Fibroblast of skin of right quadriceps (primary cell): ENCODE results near the gene MAFF.
"Not testable (repeated sequence)": the region's sequence is repeated elsewhere in the genome, so short reads cannot be mapped to it uniquely, and the experiment has no call there.

Experiments
- DNase-seq: peaks from one replicate; pipeline ENCODE4 v3.0.0-alpha.2; 2013

The MAFF gene

DNA sequence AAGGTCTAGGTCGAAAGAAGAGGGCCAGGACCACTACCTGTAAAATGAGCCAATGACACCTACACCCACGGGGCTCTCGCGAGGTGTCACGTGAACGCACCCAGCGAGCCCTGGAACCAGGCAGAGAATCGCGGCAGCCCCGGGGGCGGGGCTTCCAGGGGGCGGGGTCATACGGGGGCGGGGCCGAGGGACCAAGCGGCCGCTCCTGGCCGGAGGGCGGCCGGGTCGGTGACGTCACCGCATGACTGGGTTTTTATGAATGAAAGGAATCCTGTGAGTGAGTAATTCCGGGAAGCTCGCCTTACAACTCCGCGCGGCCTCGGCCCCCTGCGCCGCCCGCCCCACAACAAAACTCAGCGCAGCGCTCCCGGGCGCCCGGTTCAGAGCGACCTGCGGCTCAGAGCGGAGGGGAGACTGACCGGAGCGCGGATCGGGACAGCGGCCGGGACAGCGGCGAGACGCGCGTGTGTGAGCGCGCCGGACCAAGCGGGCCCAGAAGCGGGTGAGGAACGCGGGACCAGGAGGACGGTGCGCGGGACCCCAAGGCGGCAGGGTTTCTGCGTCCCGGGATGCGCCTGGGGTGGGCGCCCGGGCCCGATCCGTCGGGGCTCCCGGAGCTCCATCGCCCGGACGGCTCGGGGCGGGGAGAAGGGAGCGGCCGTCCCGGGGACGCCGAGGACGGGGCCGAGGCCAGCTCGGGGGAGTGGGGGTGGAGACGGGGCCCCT lies at the start of gene MAFF:
Gene MAFF, plus strand, starts transcription at position 284 of the 726 bp plus-strand sequence. CDS start 11,860 bp downstream, outside the sequence.
- DNase-seq, result peak; percentile 97

DNA sequence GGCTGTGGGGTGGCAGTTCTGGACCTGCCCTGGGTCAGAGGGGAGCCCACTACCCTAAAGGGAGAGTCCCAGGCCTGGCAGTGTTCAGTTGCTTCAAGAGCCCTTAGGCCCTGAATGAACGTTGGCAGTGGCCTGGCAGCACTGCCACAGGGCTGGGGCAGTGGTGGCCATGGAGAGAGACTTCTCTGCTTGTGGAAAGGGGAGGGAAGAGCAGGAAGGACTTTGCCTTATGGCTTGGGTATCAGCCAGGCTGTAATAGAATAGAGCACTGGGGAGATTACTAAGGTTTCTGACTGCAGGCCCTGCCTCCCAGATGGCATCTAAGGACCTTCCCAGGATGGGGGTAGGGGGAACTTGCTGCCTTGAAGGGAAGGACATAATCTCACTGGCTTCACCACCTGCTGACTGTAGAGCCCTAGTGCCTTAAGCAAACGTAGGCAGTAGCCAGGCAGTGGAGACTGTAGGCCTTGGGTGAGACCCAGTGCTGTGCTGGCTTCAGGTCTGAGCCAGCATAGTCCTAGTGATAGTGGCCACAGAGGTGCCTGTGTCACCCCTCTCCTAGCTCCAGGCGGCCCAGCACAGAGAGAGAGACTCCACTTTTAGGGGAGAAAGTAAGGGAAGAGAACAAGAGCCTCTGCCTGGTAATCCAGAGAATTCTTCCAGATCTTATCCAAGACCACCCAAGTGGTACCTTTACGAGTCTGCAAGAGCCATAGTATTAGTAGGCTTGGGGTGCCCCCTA lies 47.8 kb upstream of the MAFF start:
- DNase-seq, result no peak

DNA sequence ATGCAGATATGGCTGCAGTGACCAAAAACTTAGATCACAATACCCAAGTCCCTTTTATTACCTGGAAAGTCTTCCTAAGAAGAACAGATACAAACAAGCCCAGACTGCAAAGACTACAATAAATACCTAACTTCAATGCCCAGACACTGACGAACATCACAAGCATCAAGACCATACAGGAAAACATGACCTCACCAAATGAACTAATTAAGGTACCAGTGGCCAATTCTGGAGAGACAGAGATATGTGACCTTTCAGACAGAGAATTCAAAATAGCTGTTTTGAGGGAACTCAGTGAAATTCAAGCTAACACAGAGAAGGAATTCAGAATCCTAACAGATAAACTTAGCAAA lies 47.3 kb upstream of the MAFF start:
- DNase-seq, result not testable (repeated sequence)

DNA sequence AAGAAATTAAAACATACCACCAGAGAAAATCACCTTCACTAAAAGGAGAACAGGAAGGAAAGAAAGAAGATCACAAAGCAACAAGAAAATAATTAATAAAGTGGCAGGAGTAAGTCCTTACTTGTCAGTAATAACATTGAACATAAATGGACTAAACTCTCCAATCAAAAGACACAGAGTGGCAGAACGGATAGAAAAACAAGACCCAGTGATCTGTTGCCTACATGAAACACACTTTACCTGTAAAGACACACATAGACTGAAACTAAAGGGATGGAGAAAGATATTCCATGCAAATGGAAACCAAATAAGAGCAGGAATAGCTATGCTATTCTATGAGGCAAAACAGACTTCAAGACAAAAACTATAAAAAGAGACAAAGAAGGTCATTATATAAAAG lies 46.1 kb upstream of the MAFF start:
- DNase-seq, result no peak

DNA sequence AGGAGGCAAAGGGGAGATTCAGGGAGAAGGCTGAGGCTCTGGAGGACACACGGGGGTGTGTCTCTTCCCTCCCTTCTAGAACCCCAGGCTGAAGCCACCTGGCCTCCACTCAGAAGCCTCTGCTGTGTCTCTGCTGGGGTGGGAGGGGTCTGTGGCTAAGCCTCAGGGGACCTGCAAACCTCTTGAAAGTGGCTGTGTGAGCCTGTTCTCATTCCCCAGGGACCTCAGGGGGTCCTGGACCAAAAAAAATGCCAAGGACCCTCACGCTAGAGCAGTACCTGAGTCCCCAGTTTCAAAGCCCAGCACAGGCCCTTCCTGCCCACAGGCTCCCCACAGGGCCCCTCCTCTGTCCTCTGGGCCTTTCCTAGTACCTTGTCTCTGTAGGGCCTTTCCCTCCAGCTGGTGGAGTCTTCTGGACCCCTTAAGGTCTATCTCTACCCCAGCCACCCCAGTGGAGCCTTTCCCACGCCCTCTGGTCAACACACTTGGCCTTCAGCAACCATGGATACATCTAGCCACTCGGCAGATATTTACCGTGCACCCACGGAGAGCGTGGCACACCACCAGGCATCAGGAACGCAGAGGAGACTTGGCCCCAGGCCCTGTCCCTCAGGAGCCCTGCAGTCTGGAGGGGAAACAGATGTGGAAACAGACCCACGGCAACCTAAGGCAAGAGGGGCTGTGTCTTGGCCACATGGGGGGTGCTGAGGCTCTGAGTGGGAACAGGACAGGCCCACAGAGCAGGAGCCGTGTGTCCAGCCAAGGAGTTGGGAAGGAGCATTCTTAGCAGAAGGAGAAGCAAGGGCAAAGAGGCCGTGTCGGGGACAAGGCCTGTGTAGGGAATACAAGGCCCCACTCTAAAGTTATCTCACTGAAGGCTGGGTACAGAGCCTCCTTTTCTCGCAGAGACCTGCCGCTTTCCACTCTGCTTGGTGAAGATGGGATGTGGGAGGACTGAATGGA lies 38.6 kb upstream of the MAFF start:
- DNase-seq, result no peak

DNA sequence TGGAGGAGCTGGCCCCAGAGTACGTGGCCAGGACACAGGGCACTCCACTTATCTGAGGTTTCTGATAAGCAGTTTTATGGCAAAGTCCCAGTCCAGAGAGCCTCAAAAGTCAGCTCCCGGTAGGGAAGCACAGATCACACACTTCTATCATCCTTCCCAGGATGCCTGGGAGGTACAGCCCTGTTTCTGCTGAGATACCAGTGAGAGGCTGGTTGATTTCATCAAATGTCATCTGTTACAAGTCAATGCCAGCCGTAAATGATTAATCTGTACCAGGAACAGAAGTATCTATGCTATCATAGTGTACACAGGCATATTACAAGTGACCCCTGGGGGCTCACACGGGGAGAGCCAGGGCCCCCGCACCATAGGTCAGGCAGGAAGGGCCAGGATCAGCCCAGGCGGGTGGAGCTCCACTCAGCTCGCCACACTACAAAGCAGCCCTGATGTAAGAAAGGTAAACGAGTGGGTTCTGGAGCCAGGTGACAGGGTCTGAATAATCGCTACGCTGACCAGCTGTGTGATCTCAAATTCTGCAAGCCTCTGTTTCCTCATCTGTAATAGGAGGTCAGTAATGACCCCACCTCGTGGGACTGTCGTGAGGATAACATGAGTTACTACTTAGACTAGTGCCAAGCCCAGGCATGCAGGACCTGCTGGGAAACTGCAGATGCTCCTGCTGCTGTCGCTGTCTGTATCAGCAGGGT lies 37.8 kb upstream of the MAFF start:
- no peak for DNase-seq

DNA sequence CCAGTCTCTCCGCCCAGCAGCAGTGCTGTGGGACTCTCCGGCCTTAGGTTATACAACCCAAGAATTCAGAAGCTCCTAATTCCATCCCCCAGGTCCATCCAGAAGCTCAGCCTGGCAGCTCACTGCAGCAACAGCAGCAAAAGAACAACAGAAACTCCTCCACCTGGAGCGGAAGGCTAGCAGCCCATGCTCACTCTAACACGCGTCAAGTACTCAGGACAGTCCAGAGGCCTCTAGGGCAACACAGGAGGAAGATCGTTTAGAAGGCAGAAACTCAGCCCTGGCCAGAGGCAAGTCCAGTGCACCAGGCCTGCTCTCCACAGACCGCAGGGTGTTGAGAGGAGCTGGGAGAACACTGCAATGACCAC lies 37.3 kb upstream of the MAFF start:
- DNase-seq, result no peak

DNA sequence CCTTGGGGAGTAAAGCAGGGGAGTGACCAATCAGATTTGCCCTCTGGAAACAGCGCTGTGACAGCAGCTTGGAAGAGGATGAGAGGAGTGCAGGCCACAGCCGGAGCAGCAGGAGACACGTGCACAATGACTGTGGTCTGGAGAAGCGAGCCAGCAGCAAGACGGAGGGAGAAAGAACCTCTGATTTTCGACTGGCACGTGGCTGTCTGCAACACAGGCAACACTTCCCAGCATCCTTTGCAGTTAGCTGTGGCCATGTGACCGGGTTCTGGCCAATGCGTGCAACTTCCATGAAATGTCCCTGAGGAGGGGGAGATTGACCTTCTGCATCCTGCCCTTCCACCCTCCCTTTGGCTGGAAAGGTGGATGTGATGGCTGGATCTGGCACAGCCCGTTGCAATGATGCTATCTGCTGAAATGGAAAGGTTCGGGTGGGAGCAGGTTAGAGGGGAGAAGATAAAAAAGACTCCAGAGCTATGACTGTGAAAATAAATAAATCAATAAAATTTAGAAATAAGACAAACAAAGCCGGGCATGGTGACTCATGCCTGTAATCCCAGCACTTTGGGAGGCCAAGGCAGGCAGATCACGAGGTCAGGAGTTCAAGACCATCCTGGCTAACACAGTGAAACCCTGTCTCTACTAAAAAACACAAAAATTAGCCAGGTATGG lies 35.7 kb upstream of the MAFF start:
- DNase-seq, result no peak

DNA sequence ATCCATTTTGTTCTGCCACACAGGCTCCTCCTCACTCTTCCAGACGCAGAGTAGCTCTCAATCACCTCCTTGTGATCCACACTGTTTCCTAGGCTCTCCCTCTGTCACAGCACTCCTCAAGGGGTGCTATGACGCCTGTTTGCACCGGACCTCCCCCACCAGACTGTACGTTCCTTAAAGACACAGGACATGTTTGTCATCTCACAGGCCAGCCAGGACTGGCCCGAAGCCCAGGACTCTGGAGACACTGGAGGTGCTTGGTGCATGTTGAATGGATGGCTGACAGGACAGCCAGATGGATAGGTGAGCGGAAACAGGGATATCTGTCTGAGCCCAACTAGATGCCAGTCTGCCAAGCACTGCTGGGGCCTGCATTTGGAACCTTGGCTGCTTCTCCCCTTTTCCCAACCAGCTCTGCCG lies 33.8 kb upstream of the MAFF start:
- no peak for DNase-seq

DNA sequence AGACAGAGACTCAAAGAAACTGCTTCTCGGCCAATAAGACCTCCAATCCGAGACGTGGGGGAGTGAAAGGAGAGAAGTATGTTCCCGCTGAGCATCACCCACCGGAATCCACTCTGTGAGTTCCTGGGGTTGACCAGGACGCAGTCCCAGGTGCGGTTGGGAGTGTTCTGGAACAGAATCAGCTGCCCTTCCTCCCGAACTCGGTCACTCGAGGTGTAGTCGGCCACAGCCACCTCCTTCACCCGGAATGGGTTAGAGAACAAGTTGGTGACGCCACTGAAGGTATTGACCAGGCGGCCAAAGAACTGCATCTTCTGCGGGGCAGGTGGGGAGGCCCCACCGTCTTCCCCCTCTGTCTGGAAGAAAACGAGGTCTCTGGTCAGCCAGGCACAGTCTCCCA lies 32.7 kb upstream of the MAFF start:
- DNase-seq, result no peak

DNA sequence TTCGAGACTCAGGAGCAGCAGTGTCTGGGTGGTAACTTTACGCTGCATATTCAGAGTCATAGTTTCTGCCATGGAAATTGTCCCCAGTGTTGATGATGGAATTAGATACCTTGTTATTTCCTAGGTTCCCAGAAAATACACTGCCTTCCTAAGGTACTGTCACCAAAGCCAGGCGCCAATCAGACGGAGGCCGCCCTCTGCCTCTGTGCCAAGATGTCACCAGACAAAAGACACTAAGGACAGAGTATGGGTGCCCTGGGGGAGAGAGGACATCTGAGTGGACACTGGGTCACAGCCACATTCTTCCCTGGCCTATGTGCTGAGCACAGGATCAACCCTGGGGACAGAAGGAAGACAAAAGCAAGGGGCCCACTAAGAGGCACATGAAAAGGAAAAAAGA lies 31.3 kb upstream of the MAFF start:
- DNase-seq, result no peak

DNA sequence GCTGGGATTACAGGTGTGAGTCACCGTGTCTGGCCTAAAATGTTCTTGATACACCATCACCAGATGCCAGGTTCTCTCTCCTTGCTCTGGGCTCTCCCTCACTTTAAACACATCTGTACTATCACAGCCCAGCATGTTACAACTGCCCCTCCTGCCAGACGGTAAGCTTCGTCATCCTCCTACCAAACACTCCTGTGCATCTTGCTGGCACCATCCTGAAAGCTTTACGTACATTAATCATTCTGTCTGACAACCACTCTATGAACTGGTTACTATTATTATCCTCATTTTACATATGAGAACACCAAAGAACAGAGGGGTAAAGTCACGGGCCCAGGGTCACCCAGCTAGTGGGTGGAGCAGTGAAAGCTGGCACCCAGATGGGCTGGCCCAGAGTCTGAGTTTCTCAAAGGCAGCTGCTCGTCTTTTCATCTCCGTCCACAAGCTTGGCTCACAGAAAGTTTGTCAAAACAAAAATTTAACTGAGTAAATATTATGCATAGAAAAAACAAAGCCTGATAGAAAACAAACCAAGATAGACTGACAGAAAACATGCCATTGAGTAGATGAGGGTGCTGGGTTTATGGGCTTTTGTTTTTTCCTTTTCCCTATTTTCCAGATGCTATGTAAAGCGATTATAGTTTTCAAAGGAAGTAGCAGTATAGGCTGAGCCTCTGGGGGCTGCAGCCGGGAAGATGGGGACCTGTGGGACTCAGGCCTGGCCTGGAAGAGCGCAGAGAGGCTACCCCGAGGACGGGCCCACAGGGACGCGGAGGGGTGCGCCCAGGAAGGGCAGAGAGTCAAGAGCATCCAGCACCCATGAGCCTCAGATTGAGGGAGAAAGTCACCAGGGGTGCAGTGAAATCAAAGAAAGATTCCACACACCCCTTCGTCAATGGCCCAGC lies 29.6 kb upstream of the MAFF start:
- DNase-seq, result no peak

DNA sequence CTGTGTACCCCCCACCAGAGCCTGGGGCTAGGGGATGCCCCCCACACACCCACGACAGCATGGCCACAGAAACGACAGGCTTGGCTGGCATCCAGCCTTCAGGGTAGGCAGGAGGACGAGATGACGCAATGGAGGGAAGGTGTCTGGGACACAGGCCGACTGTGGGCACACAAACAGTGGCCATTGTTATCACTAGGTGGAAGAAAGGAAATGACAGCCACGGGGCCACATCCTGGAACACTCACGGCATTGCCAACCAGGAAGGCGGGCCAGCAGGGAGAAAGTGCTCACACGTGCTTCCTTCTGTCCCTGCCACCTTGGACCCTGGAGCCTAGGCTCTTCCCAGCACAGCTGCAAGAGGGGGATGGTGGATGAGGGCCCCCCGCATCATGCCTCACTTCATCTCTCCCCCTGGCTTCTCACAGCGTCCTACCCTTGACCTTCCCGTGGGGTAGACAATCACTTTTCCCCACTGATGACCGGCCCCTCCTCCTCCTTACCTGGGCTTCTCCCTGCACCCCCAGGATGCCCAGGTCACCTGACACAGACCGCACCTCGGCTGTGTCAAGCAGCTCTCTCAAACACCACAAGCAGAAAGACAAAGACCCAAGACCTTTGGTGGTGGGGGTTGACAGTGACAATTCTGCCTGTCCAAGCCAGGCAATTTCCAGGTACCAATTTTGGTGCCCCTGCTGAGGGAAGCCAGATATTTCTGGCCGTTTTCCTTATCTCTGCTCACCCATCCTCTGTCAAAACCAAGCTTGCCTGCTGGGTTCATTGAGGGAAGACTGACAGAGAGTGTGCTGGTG lies 28.8 kb upstream of the MAFF start:
- DNase-seq, result no peak

DNA sequence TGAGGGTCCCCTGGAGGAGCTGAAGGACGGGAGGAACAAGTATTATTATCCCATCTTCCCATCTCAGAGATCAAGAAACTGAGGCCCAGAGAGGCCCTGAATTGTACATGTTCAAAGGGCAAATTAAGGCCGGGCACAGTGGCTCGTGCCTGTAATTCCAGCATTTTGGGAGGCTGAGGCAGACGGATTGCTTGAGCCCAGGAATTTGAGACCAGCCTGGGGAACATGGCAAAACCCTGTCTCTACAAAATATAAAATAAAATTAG lies 28.2 kb upstream of the MAFF start:
- DNase-seq, result no peak

DNA sequence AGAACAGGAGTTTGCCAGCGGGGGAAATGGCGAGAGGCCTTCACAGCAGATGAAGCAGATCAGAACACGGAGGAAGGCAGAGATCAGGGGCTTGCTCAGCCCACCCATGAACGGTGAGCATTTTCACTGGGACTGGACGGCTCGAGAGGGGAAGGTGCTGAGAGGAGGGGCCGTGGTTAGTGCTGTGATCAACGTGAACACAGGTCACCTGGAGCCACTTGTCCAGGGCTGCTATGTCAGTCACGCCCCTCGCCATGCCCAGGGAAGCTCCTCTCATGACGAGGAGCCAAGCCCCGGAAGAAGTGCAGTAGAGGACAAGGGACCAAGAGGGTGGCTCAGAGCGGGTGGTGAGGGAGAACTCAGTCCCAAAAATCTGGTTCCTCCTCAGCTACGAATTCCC lies 27.2 kb upstream of the MAFF start:
- DNase-seq, result no peak

DNA sequence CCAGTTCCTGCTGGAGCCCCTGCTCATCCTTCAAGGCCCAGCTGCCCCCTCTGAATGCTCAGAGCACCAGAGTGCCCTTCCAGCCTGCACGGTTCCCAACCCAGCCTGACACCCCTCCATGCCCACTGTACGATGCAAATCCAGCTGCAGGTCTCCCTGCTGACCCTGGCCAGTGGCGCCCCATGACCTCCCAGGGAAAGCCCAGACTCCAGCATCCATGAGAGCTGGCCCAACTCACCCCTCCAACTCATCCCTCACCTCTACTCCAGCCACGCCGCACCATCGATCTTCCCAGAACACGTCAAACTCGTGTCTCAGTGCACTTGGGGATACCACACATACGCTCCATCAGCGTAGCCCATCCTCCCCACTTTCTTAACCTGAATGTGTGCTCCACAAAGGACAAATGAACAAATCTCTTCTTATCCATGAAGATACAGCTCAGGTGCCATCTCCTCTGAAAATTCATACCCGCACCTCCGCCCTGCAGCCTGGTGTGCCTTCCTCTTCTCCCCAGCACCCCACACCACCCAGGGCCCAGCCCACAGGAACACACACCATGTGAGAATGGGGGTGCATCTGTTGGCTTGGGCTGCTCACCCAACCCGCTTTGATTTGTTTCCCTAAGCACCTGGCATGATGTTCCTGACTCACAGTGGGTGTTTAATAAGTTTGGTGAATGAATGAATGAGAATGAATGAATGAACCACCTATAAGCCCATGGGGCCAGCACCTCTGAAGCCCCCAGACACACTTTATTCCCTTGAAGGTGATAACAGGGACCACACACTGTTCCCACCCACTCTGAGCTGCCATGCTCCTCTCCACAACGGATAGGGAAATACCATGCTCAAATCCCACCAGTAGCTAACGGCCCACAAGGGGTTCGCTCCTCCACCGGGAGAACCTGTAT lies 26.3 kb upstream of the MAFF start:
- no peak for DNase-seq

DNA sequence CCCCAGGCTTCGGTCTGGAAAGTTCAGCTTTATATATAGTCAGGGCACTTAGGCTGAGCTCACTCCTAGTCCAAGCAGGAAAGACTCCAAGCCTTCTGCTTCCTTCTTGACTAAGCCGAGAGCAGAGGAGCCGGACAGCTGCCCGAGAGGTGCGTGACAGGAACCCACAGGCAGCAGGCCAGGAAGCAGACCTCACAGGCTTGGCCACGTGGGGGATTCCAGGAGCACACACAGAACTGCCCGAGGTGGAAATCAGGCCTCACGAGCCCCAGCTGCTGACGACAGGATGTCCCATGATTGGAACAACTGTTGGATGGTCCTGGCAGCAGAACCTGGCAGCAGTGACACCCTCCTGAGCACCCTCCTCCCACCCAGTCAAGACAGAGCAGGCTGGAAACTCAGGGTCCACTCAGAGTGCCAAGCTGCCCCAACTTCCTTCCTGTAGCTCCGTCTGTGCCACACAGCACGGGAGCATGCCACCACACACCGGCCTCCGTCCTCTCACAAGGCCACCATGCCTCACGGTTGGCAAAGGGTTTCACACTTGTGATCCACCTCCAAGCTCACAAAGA lies 25.5 kb upstream of the MAFF start:
- peak; percentile 47 for DNase-seq

DNA sequence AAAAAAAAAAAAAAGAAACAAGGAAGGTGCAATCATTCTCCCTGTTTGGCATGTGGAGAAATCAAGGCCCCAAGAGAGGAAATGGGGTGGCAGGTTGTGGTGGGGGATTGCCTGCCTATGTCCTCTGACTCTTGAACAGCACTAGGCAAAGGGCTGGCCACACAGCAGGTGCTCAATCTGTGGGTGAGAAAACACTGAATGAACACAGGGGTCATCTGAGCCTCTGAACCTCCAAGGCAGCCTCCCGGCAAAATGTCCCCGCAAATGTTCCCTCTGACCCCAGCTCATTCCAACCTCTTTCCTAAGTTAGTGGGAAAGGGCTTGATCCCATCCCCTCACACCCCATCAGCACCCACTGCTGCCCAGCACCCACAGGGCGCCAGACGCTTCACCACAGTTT lies 24.8 kb upstream of the MAFF start:
- no peak for DNase-seq

DNA sequence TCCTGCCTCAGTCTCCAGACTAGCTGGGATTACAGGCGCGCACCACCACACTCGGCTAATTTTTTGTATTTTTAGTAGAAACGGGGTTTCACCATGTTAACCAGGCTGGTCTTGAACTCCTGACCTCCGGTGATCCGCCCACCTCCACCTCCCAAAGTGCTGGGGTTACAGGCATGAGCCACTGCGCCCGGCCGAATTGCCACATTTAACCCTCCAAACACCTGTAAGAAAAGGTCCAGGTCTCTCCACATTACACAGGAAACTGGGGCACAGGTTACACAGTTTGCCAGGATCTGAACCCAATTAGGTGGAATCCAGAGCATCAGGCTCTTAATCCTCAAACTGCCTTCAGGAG lies 24.2 kb upstream of the MAFF start:
- DNase-seq, result not testable (repeated sequence)
